K562 (cell line): ENCODE data around the gene PTPRG. TPM values are rescaled to one million over a fixed set of nuclear protein-coding genes. Genes with fewer than 3 reads are reported as not detected.

ENCODE experiments used
- ATAC-seq: fragments of 200-7000 bp; cut with Tn5 transposase; 3 replicates; pipeline ENCODE4 v1.9.1; 2020; ENCODE audit warnings: moderate library complexity
- BruUV-seq: library from RNA; stranded (reverse); fragments of 400-500 nt; replicated peaks from 2 replicates; lab custom pipeline; 2021; lab: Mats Ljungman, UMichigan
- CTCF ChIA-PET: fragments of 300-600 bp; formaldehyde crosslinking; extraction: SDS; loops from one replicate; lab custom pipeline; 2021; ENCODE audit warnings: low intra/inter-chr PET ratio; lab: Yijun Ruan, JAX
- POLR2A ChIA-PET: fragments of 300-600, 350-650 bp; sonication (Branson Sonifier 250); formaldehyde crosslinking; extraction: SDS; loops from one replicate; lab custom pipeline; 2021; ENCODE audit warnings: antibody characterized with exemption, inconsistent platforms; lab: Yijun Ruan, JAX
- DNase-seq, 4 experiments: peaks; one replicate each; pipeline versions ENCODE4 v3.0.0 to v3.0.0-alpha.2; 2011 to 2018; ENCODE audit warnings: low spot score in 3 of 4, mixed read lengths in 3 of 4; ENCODE audit errors: extremely low read depth in 1 of 4
- FAIRE-seq: peaks from 2 replicates; lab custom pipeline; 2011; peaks lifted over from hg19 to GRCh38; lab: Jason Lieb, UNC
- H2AFZ ChIP-seq: 2 replicates; pipeline ENCODE4 v1.6.0; 2011; ENCODE audit warnings: low read depth, low read length, control low read depth, inconsistent platforms
- H3K27ac ChIP-seq: fragments of 200-600 bp; 3 replicates; pipeline ENCODE4 v1.8.0; 2011; ENCODE audit warnings: low read depth, mild to moderate bottlenecking, control low read depth, inconsistent platforms, low read length, moderate library complexity, mixed read lengths; ENCODE audit errors: extremely low read depth
- H3K27me3 ChIP-seq, 2 experiments: fragments of 300-600 bp in 1 of 2; 2 replicates in 1 of 2; 3 replicates in 1 of 2; pipeline versions ENCODE4 v1.6.0 to v1.8.0; 2011; ENCODE audit warnings: inconsistent platforms in 2 of 2, low read length in 2 of 2, mild to moderate bottlenecking in 1 of 2, mixed read lengths in 1 of 2, moderate library complexity in 1 of 2; ENCODE audit not compliant: control insufficient read depth in 2 of 2, insufficient read depth in 2 of 2
- H3K36me3 ChIP-seq: fragments of 300-600 bp; 3 replicates; pipeline ENCODE4 v1.8.0; 2011; ENCODE audit warnings: mild to moderate bottlenecking, low read length, inconsistent platforms; ENCODE audit not compliant: control insufficient read depth, insufficient read depth
- H3K4me1 ChIP-seq, 2 experiments: fragments of 200-600 bp in 1 of 2; replicated peaks in 1 of 2; 2 replicates in 1 of 2; 3 replicates in 1 of 2; pipeline versions ENCODE4 v1.5.1 to v1.8.0; 2011; ENCODE audit warnings: inconsistent platforms in 2 of 2, low read length in 2 of 2, mild to moderate bottlenecking in 1 of 2, mixed read lengths in 1 of 2, moderate library complexity in 1 of 2; ENCODE audit not compliant: control insufficient read depth in 2 of 2, insufficient read depth in 2 of 2
- H3K4me2 ChIP-seq: 2 replicates; pipeline ENCODE4 v1.6.1; 2011; ENCODE audit warnings: low read length, control low read depth, inconsistent platforms, mixed read lengths; ENCODE audit not compliant: insufficient read depth
- H3K4me3 ChIP-seq: fragments of 200-600 bp; sonication (generic), shearing (Covaris generic); 2 replicates; pipeline ENCODE4 v1.5.1; 2016; ENCODE audit warnings: control low read depth, inconsistent platforms
- H3K79me2 ChIP-seq: fragments of 200-600 bp; 3 replicates; pipeline ENCODE4 v1.8.0; 2011; ENCODE audit warnings: low read length, inconsistent platforms; ENCODE audit not compliant: control insufficient read depth, insufficient read depth
- H3K9ac ChIP-seq, 2 experiments: 2 replicates each; pipeline versions ENCODE4 v1.6.0 to v1.6.1; 2011; ENCODE audit warnings: low read depth in 2 of 2, low read length in 2 of 2, control low read depth in 1 of 2, inconsistent platforms in 1 of 2, mild to moderate bottlenecking in 1 of 2, mixed read lengths in 1 of 2; ENCODE audit not compliant: insufficient read depth in 1 of 2
- H3K9me1 ChIP-seq: one replicate; pipeline ENCODE4 v1.6.0; 2011; ENCODE audit warnings: inconsistent platforms, mild to moderate bottlenecking, low read length, moderate library complexity; ENCODE audit not compliant: control insufficient read depth, insufficient read depth
- H3K9me3 ChIP-seq: replicated peaks from 2 replicates; pipeline ENCODE4 v1.5.1; 2011; ENCODE audit warnings: low read depth, low read length, inconsistent platforms; ENCODE audit not compliant: control insufficient read depth, insufficient read depth
- H4K20me1 ChIP-seq: replicated peaks from 2 replicates; pipeline ENCODE4 v1.6.1; 2011; ENCODE audit warnings: low read length, inconsistent platforms, mixed read lengths; ENCODE audit not compliant: control insufficient read depth, insufficient read depth
- BDP1 ChIP-seq: IDR thresholded peaks from 3 replicates; pipeline ENCODE4 v1.6.1; 2011; ENCODE audit not compliant: insufficient read length, insufficient read depth
- MXD1 ChIP-seq: fragments of 250-450 bp; sonication (Bioruptor Pico); IDR thresholded peaks from 2 replicates; pipeline ENCODE4 v1.8.0; 2021; ENCODE audit warnings: borderline replicate concordance, mild to moderate bottlenecking, moderate library complexity; ENCODE audit not compliant: poor library complexity, severe bottlenecking
- MYC ChIP-seq, 2 experiments: fragments of 250-450 bp in 1 of 2; sonication (Bioruptor Pico) in 1 of 2; IDR thresholded peaks; 2 replicates each; pipeline versions ENCODE4 v1.5.1 to v1.6.1; 2012 to 2021; ENCODE audit warnings: low read depth in 2 of 2, borderline replicate concordance in 1 of 2, improper control_type of control experiment in 1 of 2, low read length in 1 of 2, mild to moderate bottlenecking in 1 of 2, moderate library complexity in 1 of 2
- POLR2AphosphoS2 ChIP-seq: IDR thresholded peaks from 2 replicates; pipeline ENCODE4 v1.6.1; 2012; ENCODE audit warnings: low read length, improper control_type of control experiment
- PTRF ChIP-seq: fragments of 450-650 bp; IDR thresholded peaks from 2 replicates; pipeline ENCODE4 v1.6.1; 2016; ENCODE audit warnings: mild to moderate bottlenecking, missing genetic modification characterization, missing compliant biosample characterization
- ZNF830 ChIP-seq: fragments of 250-450 bp; sonication (Bioruptor Pico); IDR thresholded peaks from 2 replicates; pipeline ENCODE4 v1.5.0; 2021; ENCODE audit warnings: mild to moderate bottlenecking
- WGBS: fragments of 100-300 bp; shearing (Covaris generic); methylation state at CpG from one replicate; pipeline ENCODE4 v1.1.6; 2016; ENCODE audit warnings: low coverage, mixed read lengths; ENCODE audit not compliant: insufficient coverage; ENCODE audit errors: missing lambda C conversion rate; 5-methylcytosine and 5-hydroxymethylcytosine counted together
- in situ Hi-C: fragments of 300-500 bp; cut with MboI; formaldehyde crosslinking; loops from 4 replicates; pipeline ENCODE4 v1.15.0; 2018; ENCODE audit warnings: inconsistent platforms, mixed read lengths
- intact Hi-C: fragments of 100-400 bp; cut with micrococcal nuclease; formaldehyde crosslinking; loops from 2 replicates; pipeline ENCODE4 v1.14.2; 2022
- polyA plus RNA-seq, 8 experiments: library from polyadenylated mRNA; depleted of rRNA in 4 of 8; stranded (reverse) in 5 of 8; unstranded in 3 of 8; fragments of >200 nt; fragmentation: Nextera tagmentation in 2 of 8; fragmentation: Illumina TruSeq in 1 of 8; extraction: Ambion mirVana in 2 of 8; extraction: Trizol in 1 of 8; gene quantifications; 2 replicates each; pipeline versions ENCODE4 v1.2.1 to v1.2.3, GENCODE V29; 2011 to 2014; ENCODE audit warnings: inconsistent platforms in 1 of 8, missing spikeins in 1 of 8
- total RNA-seq, 7 experiments: library from RNA; depleted of rRNA in 6 of 7; stranded (reverse); fragments of >200 nt in 6 of 7; fragmentation: Illumina TruSeq in 2 of 7; extraction: Trizol in 2 of 7; gene quantifications; 2 replicates each; pipeline versions ENCODE4 v1.2.1 to v1.2.3, GENCODE V29; 2011 to 2021; ENCODE audit warnings: low replicate concordance in 1 of 7

The PTPRG gene
- total and polyA plus RNA-seq, 9 of the 15 experiments (the other 6 are each of a cell fraction or from before 2014, with no cell fraction given) = 0.16 TPM; not detected in 8

GRCh38 chr3:61943975-61944374, 382.6 kb downstream of the PTPRG start:
- CTCF ChIA-PET = no interaction called here
- in situ Hi-C loops = no loop called here
- intact Hi-C loops = no loop called here
- Histone ChIP-seq H4K20me1 (no peaks in the 10 kb centered on the region), H2AFZ (no peak overlapping the region), H3K9me1 (no peaks in the 10 kb centered on the region), H3K4me3 (no peak overlapping the region), H3K27me3 (no peaks in the 10 kb centered on the region), H3K9ac (no peak overlapping the region), H3K27ac (no peak overlapping the region), H3K4me1 (no peaks in the 10 kb centered on the region), H3K79me2 (no peaks in the 10 kb centered on the region), H3K4me2 (no peak overlapping the region), H3K9me3 (no peaks in the 10 kb centered on the region), H3K36me3 (no peaks in the 10 kb centered on the region)
- TF ChIP-seq PTRF (tag) (no peak), MXD1 (CRISPR knock-in tag) (no peak), BDP1 (no peak), POLR2AphosphoS2 (no peak), ZNF830 (no peak), MYC (IDR thresholded peaks at IDR 0.05; ENCODE audit: low read depth, low read length) (no peak), MYC (CRISPR knock-in tag; IDR thresholded peaks at IDR 0.05; ENCODE audit: borderline replicate concordance, low read depth) (no peak)
- no TSS peak for BruUV-seq
- POLR2A ChIA-PET = no interaction called here
- WGBS = 0% methylated on average over 4 of the region's 4 CpGs
- ATAC-seq (no peak), FAIRE-seq (no peak), DNase-seq (no peak)
